GM19025 (cell line): ENCODE results near the gene SFMBT1.

ENCODE experiments used
- ATAC-seq: cut with Tn5 transposase; IDR thresholded peaks from one replicate; pipeline ENCODE4 v1.9.1; 2021; ENCODE audit warnings: mild to moderate bottlenecking, low read depth, moderate library complexity; ENCODE audit not compliant: unreplicated experiment

Gene SFMBT1

GRCh38 chr3:52930748-52931147, 115.1 kb downstream of the SFMBT1 start:
- no peak for ATAC-seq

- ATAC-seq: no peak
Observed at GRCh38 chr3:52926554-52926953, 119.3 kb downstream of the SFMBT1 start.

GRCh38 chr3:52925405-52926313, 120.2 kb downstream of the SFMBT1 start:
- no peak for ATAC-seq

GRCh38 chr3:52923963-52924362, 121.9 kb downstream of the SFMBT1 start:
- no peak for ATAC-seq

GRCh38 chr3:52920841-52921240, 125.0 kb downstream of the SFMBT1 start:
- ATAC-seq: no peak

GRCh38 chr3:52917044-52917443, 128.8 kb downstream of the SFMBT1 start:
- no peak for ATAC-seq

GRCh38 chr3:52915294-52915693, 130.6 kb downstream of the SFMBT1 start:
- ATAC-seq: no peak

DNA sequence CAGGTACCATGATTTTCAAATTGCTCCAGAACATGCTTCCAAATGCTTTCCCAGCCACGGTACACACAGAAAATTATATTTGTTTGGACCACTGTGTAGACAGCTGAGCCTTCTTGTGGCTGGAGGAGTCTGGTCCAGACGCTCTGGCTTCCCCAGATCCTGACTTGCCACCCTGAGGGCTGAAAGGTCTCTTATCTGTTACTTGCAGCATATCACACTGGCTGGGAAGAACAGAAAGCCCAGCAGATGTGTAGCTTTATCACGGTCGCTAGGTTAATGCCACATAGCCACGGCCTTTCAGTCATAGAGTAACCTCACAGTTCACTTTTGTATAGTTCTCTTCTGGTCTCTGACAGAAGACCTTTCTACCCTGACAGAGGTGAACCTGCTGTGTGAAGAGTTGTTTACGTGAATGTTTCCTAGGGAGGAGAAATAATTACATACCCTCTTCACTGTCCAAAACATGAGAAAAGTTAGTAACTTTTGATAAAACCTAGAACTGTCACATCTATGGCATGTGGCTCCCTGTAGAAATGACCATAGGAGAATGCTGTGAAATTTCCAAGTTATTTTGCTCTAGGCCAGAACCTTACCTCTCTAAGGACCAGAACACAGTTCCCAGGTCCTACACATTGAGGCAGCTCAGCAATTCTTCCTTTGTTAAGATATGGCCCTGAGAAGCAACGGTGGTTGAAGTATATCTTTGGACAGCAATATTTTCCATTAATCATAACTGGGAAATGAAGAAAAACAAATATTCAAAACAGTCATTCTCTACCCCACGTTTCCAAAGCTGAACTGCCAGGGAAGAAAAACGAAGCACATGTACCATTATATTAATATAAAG, 132.8 kb downstream of the SFMBT1 start:
- no peak for ATAC-seq

- ATAC-seq: no peak
Observed at GRCh38 chr3:52910823-52911222, 135.1 kb downstream of the SFMBT1 start.

DNA sequence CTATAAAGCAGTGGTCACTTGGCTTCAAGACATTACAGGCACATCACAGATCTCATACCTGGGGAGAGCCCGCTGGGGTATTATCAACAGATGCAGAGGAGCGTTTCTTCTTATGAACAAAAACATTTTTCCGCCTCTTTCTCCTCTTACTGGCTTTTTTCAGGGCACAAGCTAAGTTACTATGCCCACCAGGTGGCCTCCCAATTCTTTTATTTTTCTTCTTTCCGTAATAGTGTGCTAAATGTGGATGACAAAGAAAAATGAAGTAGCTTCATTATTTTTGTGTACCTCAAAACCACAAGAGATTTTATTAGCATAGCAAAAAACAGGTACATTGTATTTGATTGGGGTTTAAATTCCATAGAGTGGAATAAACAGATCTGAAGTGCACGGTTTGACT, 138.4 kb downstream of the SFMBT1 start:
- no peak for ATAC-seq

- ATAC-seq: no peak
Observed at GRCh38 chr3:52904552-52904951, 141.3 kb downstream of the SFMBT1 start.

DNA sequence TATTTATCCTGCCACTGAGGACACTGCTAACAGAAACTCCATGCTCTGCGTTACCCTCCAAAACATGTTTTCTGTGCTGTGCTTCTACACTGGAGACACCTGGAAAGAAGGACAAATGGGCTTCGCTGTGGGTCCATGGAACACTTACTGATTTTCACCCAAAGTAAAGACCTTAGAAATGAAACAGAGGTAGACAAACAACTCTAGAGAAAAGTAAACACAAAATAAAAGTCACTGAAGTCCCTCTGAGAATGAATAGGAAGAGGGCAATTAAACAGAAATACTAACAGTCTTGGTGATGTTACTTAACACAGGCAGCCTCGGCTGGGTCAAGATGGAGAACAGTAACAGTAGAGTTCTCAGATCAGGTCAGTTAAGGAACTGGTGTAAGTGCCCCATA, 141.9 kb downstream of the SFMBT1 start:
- ATAC-seq: no peak

DNA sequence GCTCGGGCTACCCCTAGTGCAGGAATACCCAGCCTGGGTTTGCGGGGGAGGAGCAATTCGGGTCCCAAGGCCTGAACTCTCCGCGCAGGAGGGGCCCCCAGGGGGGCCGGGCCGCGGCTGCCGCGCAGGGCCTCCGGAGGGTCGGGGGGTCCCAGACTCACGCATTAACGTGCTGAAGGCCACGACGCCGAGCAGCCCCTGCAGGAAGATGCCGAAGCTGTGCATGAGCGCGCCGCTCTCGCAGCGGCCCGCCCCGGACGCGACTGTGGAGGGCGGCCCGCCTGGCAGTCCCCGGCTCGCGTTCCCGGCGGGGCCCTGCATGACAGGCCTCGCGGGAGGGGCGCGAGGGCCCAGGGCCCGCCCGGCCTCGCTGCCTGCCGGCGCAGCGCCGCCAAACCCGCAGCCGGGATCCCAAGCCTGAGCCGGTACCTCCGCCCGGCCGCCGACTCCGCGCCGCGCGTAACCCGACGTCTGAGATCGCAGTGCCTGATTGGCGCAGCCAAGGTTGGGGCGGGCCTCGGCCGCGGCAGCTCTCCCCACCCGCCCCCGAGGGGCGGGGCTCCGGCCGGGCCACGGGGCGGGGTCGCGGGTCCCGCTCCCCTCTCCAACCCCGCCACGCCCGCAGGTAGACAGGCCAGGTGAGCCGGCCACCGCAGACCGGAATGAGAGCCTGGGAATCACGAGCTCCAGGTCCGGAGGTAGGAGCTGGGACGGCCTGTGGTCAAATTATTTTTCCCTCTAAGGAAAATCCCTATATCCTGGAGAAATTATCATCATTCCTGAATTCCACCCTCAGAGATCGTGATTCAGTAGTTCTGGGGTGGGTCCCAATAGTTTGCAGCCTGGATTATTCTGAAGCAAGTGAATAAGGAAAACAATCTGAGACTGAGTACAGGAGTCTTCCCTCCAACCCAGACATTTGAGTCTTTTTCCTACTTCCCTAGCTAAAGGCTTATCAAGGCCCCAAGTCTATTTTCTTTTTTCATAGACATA, 148.4 kb downstream of the SFMBT1 start, which contains the start of gene STIMATE:
Gene STIMATE, minus strand, starts transcription at position 419 of the 993 bp plus-strand sequence. Its CDS starts 98 bp downstream, at position 321.
- peak; percentile 95 for ATAC-seq

GRCh38 chr3:52896613-52897012, 149.3 kb downstream of the SFMBT1 start:
- ATAC-seq: no peak

- no peak for ATAC-seq
Observed at GRCh38 chr3:52896151-52896550, 149.7 kb downstream of the SFMBT1 start.

GRCh38 chr3:52895418-52895817, 150.5 kb downstream of the SFMBT1 start:
- no peak for ATAC-seq

GRCh38 chr3:52894756-52895155, 151.1 kb downstream of the SFMBT1 start:
- ATAC-seq: no peak

- no peak for ATAC-seq
Observed at GRCh38 chr3:52893723-52894122, 152.2 kb downstream of the SFMBT1 start.

- ATAC-seq: no peak
Observed at GRCh38 chr3:52892625-52893311, 153.1 kb downstream of the SFMBT1 start.

- no peak for ATAC-seq
Observed at GRCh38 chr3:52892290-52892624, 153.6 kb downstream of the SFMBT1 start.
